H1 (cell line): Measurements from ENCODE around the gene ELMOD1. TPM values are rescaled to one million over a fixed set of nuclear protein-coding genes. Genes with fewer than 3 reads are reported as not detected.

Source experiments
- CTCF ChIA-PET: fragments of 300-600 bp; sonication (Branson Sonifier 250); formaldehyde crosslinking; loops from one replicate; lab custom pipeline; 2021; ENCODE audit not compliant: partially characterized antibody; lab: Charles Lee
- POLR2A ChIA-PET: fragments of 300-600 bp; sonication (Branson Sonifier 250); formaldehyde crosslinking; loops from one replicate; lab custom pipeline; 2021; ENCODE audit warnings: inconsistent platforms; ENCODE audit not compliant: partially characterized antibody; lab: Charles Lee
- DNase-seq, 2 experiments: peaks; one replicate each; pipeline versions ENCODE4 v3.0.0 to v3.0.0-alpha.2; 2010 to 2022; ENCODE audit warnings: low spot score in 2 of 2, low read depth in 1 of 2, mixed read lengths in 1 of 2
- FAIRE-seq: peaks from 2 replicates; lab custom pipeline; 2011; peaks lifted over from hg19 to GRCh38; lab: Jason Lieb, UNC
- H2AFZ ChIP-seq: 2 replicates; pipeline ENCODE4 v1.8.1; 2012; ENCODE audit warnings: low read length, inconsistent platforms
- H2AK5ac ChIP-seq: 2 replicates; pipeline ENCODE4 v1.6.1; 2013; ENCODE audit warnings: low read depth, low read length
- H2BK120ac ChIP-seq: replicated peaks from 2 replicates; pipeline ENCODE3; 2013; ENCODE audit warnings: low read depth, low read length, inconsistent platforms
- H2BK12ac ChIP-seq: 2 replicates; pipeline ENCODE4 v1.6.1; 2013; ENCODE audit warnings: low read depth, low read length
- H2BK15ac ChIP-seq: 2 replicates; pipeline ENCODE4 v1.6.1; 2013; ENCODE audit warnings: low read length
- H2BK20ac ChIP-seq: 2 replicates; pipeline ENCODE4 v1.6.1; 2013; ENCODE audit warnings: low read length
- H2BK5ac ChIP-seq: 2 replicates; pipeline ENCODE4 v1.6.1; 2013; ENCODE audit warnings: low read depth, low read length
- H3K14ac ChIP-seq: 2 replicates; pipeline ENCODE4 v1.6.1; 2013; ENCODE audit warnings: inconsistent platforms; ENCODE audit not compliant: insufficient read length
- H3K18ac ChIP-seq: 2 replicates; pipeline ENCODE4 v1.6.1; 2013; ENCODE audit warnings: low read length; ENCODE audit errors: extremely low read depth
- H3K23ac ChIP-seq: 2 replicates; pipeline ENCODE4 v1.6.1; 2013; ENCODE audit warnings: inconsistent platforms; ENCODE audit not compliant: insufficient read length
- H3K23me2 ChIP-seq: 2 replicates; pipeline ENCODE4 v1.6.1; 2013; ENCODE audit warnings: low read depth, low read length
- H3K27ac ChIP-seq: 2 replicates; pipeline ENCODE4 v1.6.1; 2011; ENCODE audit warnings: low read depth, low read length, inconsistent platforms
- H3K27me3 ChIP-seq, 4 experiments: replicated peaks in 1 of 4; 1 replicate in 1 of 4; 2 replicates in 3 of 4; pipeline versions ENCODE4 v1.6.1 to v1.8.1; 2011 to 2013; ENCODE audit warnings: low read length in 3 of 4, mild to moderate bottlenecking in 3 of 4, inconsistent platforms in 2 of 4, mixed read lengths in 2 of 4, moderate library complexity in 1 of 4; ENCODE audit not compliant: control insufficient read depth in 3 of 4, insufficient read depth in 3 of 4; ENCODE audit errors: extremely low read depth in 1 of 4
- H3K36me3 ChIP-seq, 4 experiments: 2 replicates each; pipeline versions ENCODE4 v1.6.1 to v1.8.1; 2011 to 2013; ENCODE audit warnings: mild to moderate bottlenecking in 4 of 4, low read length in 3 of 4, moderate library complexity in 2 of 4, control low read depth in 1 of 4, inconsistent platforms in 1 of 4; ENCODE audit not compliant: insufficient read depth in 4 of 4, control insufficient read depth in 2 of 4
- H3K4ac ChIP-seq: replicated peaks from 2 replicates; pipeline ENCODE3; 2013; ENCODE audit warnings: low read length, low read depth, mixed read lengths, inconsistent platforms; ENCODE audit not compliant: insufficient read length
- H3K4me1 ChIP-seq, 4 experiments: replicated peaks in 1 of 4; 1 replicate in 1 of 4; 2 replicates in 3 of 4; pipeline versions ENCODE4 v1.6.1 to v1.8.1; 2011 to 2013; ENCODE audit warnings: low read length in 3 of 4, inconsistent platforms in 2 of 4, mixed read lengths in 1 of 4; ENCODE audit not compliant: insufficient read depth in 4 of 4, control insufficient read depth in 3 of 4
- H3K4me2 ChIP-seq, 2 experiments: 2 replicates each; pipeline versions ENCODE4 v1.6.1 to v1.8.1; 2011 to 2013; ENCODE audit warnings: low read depth in 2 of 2, low read length in 2 of 2, control low read depth in 1 of 2, inconsistent platforms in 1 of 2, mild to moderate bottlenecking in 1 of 2; ENCODE audit not compliant: insufficient read depth in 1 of 2
- H3K4me3 ChIP-seq, 4 experiments: fragments of 200-600, 300-600 bp in 1 of 4; sonication (generic), shearing (Covaris generic), sonication (Bioruptor Twin) in 1 of 4; 2 replicates each; pipeline versions ENCODE4 v1.5.1 to v1.8.1; 2011 to 2016; ENCODE audit warnings: low read length in 4 of 4, low read depth in 3 of 4, control low read depth in 2 of 4, inconsistent platforms in 2 of 4, mild to moderate bottlenecking in 2 of 4, mixed read lengths in 1 of 4, moderate library complexity in 1 of 4; ENCODE audit not compliant: insufficient read depth in 2 of 4; ENCODE audit errors: extremely low read depth in 1 of 4
- H3K56ac ChIP-seq: replicated peaks from 2 replicates; pipeline ENCODE3; 2013; ENCODE audit warnings: low read depth, mild to moderate bottlenecking, mixed read lengths, low read length, inconsistent platforms; ENCODE audit not compliant: insufficient read length
- H3K79me1 ChIP-seq: 2 replicates; pipeline ENCODE4 v1.6.1; 2013; ENCODE audit warnings: low read depth, low read length, control low read depth
- H3K79me2 ChIP-seq, 2 experiments: 2 replicates each; pipeline versions ENCODE4 v1.6.1 to v1.8.1; 2012 to 2013; ENCODE audit warnings: low read length in 2 of 2, mild to moderate bottlenecking in 2 of 2, inconsistent platforms in 1 of 2; ENCODE audit not compliant: insufficient read depth in 2 of 2, control insufficient read depth in 1 of 2
- H3K9ac ChIP-seq, 4 experiments: replicated peaks in 1 of 4; 1 replicate in 1 of 4; 2 replicates in 3 of 4; pipeline versions ENCODE4 v1.6.1 to v1.8.1; 2011 to 2013; ENCODE audit warnings: low read depth in 3 of 4, low read length in 3 of 4, control low read depth in 2 of 4, mild to moderate bottlenecking in 2 of 4, moderate library complexity in 2 of 4, inconsistent platforms in 1 of 4; ENCODE audit errors: extremely low read depth in 1 of 4
- H3K9me3 ChIP-seq, 2 experiments: 2 replicates each; pipeline versions ENCODE4 v1.6.1 to v1.8.1; 2012 to 2013; ENCODE audit warnings: mild to moderate bottlenecking in 2 of 2, moderate library complexity in 2 of 2, control low read depth in 1 of 2, inconsistent platforms in 1 of 2, low read depth in 1 of 2, low read length in 1 of 2, mixed read lengths in 1 of 2; ENCODE audit not compliant: insufficient read depth in 2 of 2
- H4K20me1 ChIP-seq, 2 experiments: replicated peaks in 1 of 2; 2 replicates each; pipeline versions ENCODE3 to v1.8.1; 2011 to 2013; ENCODE audit warnings: inconsistent platforms in 2 of 2, low read length in 2 of 2, mild to moderate bottlenecking in 1 of 2; ENCODE audit not compliant: insufficient read depth in 2 of 2, control insufficient read depth in 1 of 2
- H4K5ac ChIP-seq: 2 replicates; pipeline ENCODE4 v1.6.1; 2013; ENCODE audit warnings: low read length, low read depth, mixed read lengths, inconsistent platforms; ENCODE audit not compliant: insufficient read length
- H4K8ac ChIP-seq: 2 replicates; pipeline ENCODE4 v1.8.0; 2013; ENCODE audit warnings: mild to moderate bottlenecking, moderate library complexity, low read length, inconsistent platforms; ENCODE audit not compliant: insufficient read depth; ENCODE audit errors: extremely low read depth
- H4K91ac ChIP-seq: replicated peaks from 2 replicates; pipeline ENCODE3; 2013; ENCODE audit warnings: low read length, mixed read lengths, inconsistent platforms; ENCODE audit not compliant: insufficient read length
- BRCA1 ChIP-seq: IDR thresholded peaks from 2 replicates; pipeline ENCODE4 v1.6.1; 2012; ENCODE audit warnings: low read depth, low read length, improper control_type of control experiment
- CBX5 ChIP-seq: fragments of 300-800, 300-1000 bp; sonication (generic); IDR thresholded peaks from 2 replicates; pipeline ENCODE4 v1.7.1; 2016; ENCODE audit warnings: antibody characterized with exemption, low read length, low read depth
- CHD2 ChIP-seq: IDR thresholded peaks from 2 replicates; pipeline ENCODE4 v1.6.1; 2012; ENCODE audit warnings: low read length, improper control_type of control experiment
- CREB1 ChIP-seq: IDR thresholded peaks from 2 replicates; pipeline ENCODE4 v1.6.1; 2012; ENCODE audit warnings: inconsistent platforms
- FOSL1 ChIP-seq: IDR thresholded peaks from 2 replicates; pipeline ENCODE4 v1.6.1; 2011; ENCODE audit warnings: mild to moderate bottlenecking, low read depth, low read length, moderate library complexity; ENCODE audit not compliant: insufficient read depth
- GTF2F1 ChIP-seq: IDR thresholded peaks from 2 replicates; pipeline ENCODE4 v1.6.1; 2012; ENCODE audit warnings: low read depth, low read length, improper control_type of control experiment, borderline replicate concordance
- HDAC6 ChIP-seq: IDR thresholded peaks from one replicate; pipeline ENCODE4 v1.7.1; 2012; ENCODE audit warnings: low read depth, mild to moderate bottlenecking, inconsistent platforms, low read length, moderate library complexity
- KDM4A ChIP-seq: IDR thresholded peaks from one replicate; pipeline ENCODE4 v1.7.1; 2012; ENCODE audit warnings: low read depth, mild to moderate bottlenecking, moderate library complexity, low read length, inconsistent platforms; ENCODE audit not compliant: severe bottlenecking
- KDM5A ChIP-seq: fragments of 200-600 bp; IDR thresholded peaks from 2 replicates; pipeline ENCODE4 v1.7.1; 2012; ENCODE audit warnings: mild to moderate bottlenecking, low read length, inconsistent platforms, mixed read lengths
- POU5F1 ChIP-seq: IDR thresholded peaks from 2 replicates; pipeline ENCODE4 v1.6.1; 2011; ENCODE audit warnings: low read depth, mild to moderate bottlenecking, low read length, moderate library complexity
- RFX5 ChIP-seq: IDR thresholded peaks from 2 replicates; pipeline ENCODE4 v1.6.1; 2011; ENCODE audit warnings: low read depth, low read length, improper control_type of control experiment, borderline replicate concordance
- RXRA ChIP-seq: IDR thresholded peaks from 2 replicates; pipeline ENCODE4 v1.6.1; 2011; ENCODE audit warnings: low read depth, mild to moderate bottlenecking, low read length, moderate library complexity; ENCODE audit not compliant: insufficient read depth
- SP2 ChIP-seq: IDR thresholded peaks from 2 replicates; pipeline ENCODE4 v1.6.1; 2012; ENCODE audit warnings: mild to moderate bottlenecking, low read length, inconsistent platforms
- TAF7 ChIP-seq: optimal IDR thresholded peaks from 2 replicates; pipeline ENCODE3; 2011; ENCODE audit warnings: low read depth, mild to moderate bottlenecking, inconsistent platforms, low read length, moderate library complexity, borderline replicate concordance
- WGBS, 2 experiments: shearing (Covaris generic) in 1 of 2; methylation state at CpG; one replicate each; pipeline versions ENCODE4 v1.1.6 to v1.1.7; 2013 to 2015; ENCODE audit warnings: low lambda C conversion rate in 2 of 2, mixed read lengths in 2 of 2, inconsistent platforms in 1 of 2, low coverage in 1 of 2, missing lambda C conversion rate in 1 of 2; ENCODE audit not compliant: insufficient replicate concordance in 2 of 2, insufficient coverage in 1 of 2, insufficient read length in 1 of 2; ENCODE audit errors: extremely low coverage in 1 of 2, missing lambda C conversion rate in 1 of 2; 5-methylcytosine and 5-hydroxymethylcytosine counted together
- polyA plus RNA-seq, 7 experiments: library from polyadenylated mRNA; depleted of rRNA in 3 of 7; stranded (reverse) in 5 of 7; unstranded in 2 of 7; fragments of >200 nt in 5 of 7; fragments of 200-250 nt in 2 of 7; gene quantifications; 1 replicate in 5 of 7; 2 replicates in 1 of 7; 4 replicates in 1 of 7; pipeline versions ENCODE4 v1.2.1 to v1.2.3, GENCODE V29; 2011 to 2013; ENCODE audit warnings: missing spikeins in 2 of 7, mixed read lengths in 2 of 7
- total RNA-seq: library from RNA; stranded (reverse); fragmentation: NEBNext Ultra II Directional; extraction: Animal tissue kit (Norgen Biotek cat#: 25700); gene quantifications from 2 replicates; pipeline ENCODE4 v1.2.1, GENCODE V29; 2021

Gene ELMOD1
- total and polyA plus RNA-seq, 2 of the 8 experiments (the other 6 are each of a cell fraction or from before 2014, with no cell fraction given): 0.47 to 1.6 TPM

GRCh38 chr11:107678632-107678971, 87.7 kb downstream of the ELMOD1 start:
- no peak overlapping the region for H3K14ac ChIP-seq
- FAIRE-seq: no peak

More at GRCh38 chr11:107678632-107678971, 87.7 kb downstream of the ELMOD1 start:
- no peak overlapping the region for H3K9ac ChIP-seq
- no peak overlapping the region for H4K8ac ChIP-seq
- H2BK12ac ChIP-seq: no peak overlapping the region
- no peak overlapping the region for H3K23ac ChIP-seq
- H3K4me2 ChIP-seq: no peak overlapping the region
- no peak overlapping the region for H3K18ac ChIP-seq
- H3K79me1 ChIP-seq: no peaks in the 10 kb centered on the region
- H2BK120ac ChIP-seq: no peak overlapping the region
- H3K4me3 ChIP-seq: no peak overlapping the region
- CTCF ChIA-PET: interaction anchor here (1.3 to 12.9 kb wide), 2 partner anchors 80 to 104 kb away, joined by 3 to 398 read pairs; partner anchors contain the start of gene ALKBH8
- H2AK5ac ChIP-seq: no peak overlapping the region
- no peak overlapping the region for H3K27ac ChIP-seq
- TF ChIP-seq KDM5A (no peak), RXRA (no peak), HDAC6 (no peak), CBX5 (no peak), GTF2F1 (no peak), KDM4A (no peak), RFX5 (no peak), CREB1 (no peak), SP2 (no peak), POU5F1 (no peak), FOSL1 (no peak), CHD2 (no peak), TAF7 (no peak), BRCA1 (no peak)
- TF ChIP-seq, all 59 proteins: peak for 0
- H3K79me2 ChIP-seq: no peaks in the 10 kb centered on the region
- H3K27me3 ChIP-seq: no peaks in the 10 kb centered on the region
- H2BK5ac ChIP-seq: no peak overlapping the region
- H4K20me1 ChIP-seq: no peaks in the 10 kb centered on the region
- H3K4ac ChIP-seq: no peak overlapping the region
- 83% methylated on average over 6 of the region's 6 CpGs; no CpG with 5 or more reads in 1 of the 2 experiments for WGBS, 2 experiments
- POLR2A ChIA-PET: no interaction called here
- H3K36me3 ChIP-seq: no peaks in the 10 kb centered on the region
- no peak overlapping the region for H2BK15ac ChIP-seq
- no peaks in the 10 kb centered on the region for H3K9me3 ChIP-seq
- H2BK20ac ChIP-seq: no peak overlapping the region
- H4K91ac ChIP-seq: no peak overlapping the region
- no peak overlapping the region for H4K5ac ChIP-seq
- no peak for DNase-seq
- no peak overlapping the region for H2AFZ ChIP-seq
- H3K23me2 ChIP-seq: no peaks in the 10 kb centered on the region
- H3K4me1 ChIP-seq: no peaks in the 10 kb centered on the region
- no peak overlapping the region for H3K56ac ChIP-seq
